HG03064 (cell line): ENCODE data around the gene NEMP1.
"Not testable (repeated sequence)": the region's sequence is repeated elsewhere in the genome, so short reads cannot be mapped to it uniquely, and the experiment has no call there.

Experiments
- ATAC-seq: cut with Tn5 transposase; IDR thresholded peaks from one replicate; pipeline ENCODE4 v1.9.1; 2021; ENCODE audit warnings: low read depth; ENCODE audit not compliant: unreplicated experiment

NEMP1 gene

DNA sequence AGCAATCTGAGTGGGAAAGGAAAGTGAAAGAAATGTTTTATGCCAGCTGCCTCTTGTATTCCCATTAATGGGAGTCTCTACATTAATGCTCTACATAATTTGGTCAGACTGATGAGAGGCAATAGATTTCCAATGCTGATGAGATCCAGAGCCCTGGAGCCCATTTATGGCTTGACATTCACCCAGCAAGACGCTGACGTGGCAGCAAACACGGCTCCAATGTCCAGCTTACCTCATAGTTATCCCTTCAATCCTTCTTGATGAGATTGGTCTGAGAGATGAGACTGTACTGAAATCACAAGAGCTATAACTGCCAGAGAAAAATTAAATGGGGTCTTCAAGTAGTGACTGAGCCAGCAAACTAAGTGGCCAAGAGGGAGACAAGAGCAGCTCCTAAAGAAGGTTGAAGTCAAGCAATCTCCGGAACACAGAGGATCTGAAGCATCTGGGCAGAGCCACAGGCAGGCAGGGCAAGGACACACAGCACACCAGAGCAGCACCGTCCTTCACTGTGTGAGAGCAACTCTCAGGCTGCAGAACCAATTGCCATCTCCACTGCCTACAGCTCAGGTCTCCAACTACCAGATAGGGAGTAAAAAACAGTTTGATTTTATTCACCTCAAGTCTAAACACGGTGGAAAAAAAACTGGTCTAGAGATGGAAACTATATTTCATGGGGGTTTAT lies 21.4 kb downstream of the NEMP1 start:
- no peak for ATAC-seq

GRCh38 chr12:57055824-57056223 lies 22.8 kb downstream of the NEMP1 start:
- ATAC-seq, result no peak

DNA sequence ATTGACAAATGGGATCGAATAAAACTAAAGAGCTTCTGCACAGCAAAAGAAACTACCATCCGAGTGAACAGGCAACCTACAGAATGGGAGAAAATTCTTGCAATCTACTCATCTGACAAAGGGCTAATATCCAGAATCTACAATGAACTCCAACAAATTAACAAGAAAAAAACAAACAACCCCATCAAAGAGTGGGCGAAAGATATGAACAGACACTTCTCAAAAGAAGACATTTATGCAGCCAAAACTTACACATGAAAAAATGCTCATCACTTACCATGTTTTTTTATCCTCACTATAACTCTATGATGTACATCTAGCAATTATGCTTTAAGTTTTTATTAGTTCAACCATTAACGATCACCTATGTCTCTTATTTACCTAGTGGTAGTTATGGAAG lies 24.7 kb downstream of the NEMP1 start:
- ATAC-seq, result not testable (repeated sequence)

DNA sequence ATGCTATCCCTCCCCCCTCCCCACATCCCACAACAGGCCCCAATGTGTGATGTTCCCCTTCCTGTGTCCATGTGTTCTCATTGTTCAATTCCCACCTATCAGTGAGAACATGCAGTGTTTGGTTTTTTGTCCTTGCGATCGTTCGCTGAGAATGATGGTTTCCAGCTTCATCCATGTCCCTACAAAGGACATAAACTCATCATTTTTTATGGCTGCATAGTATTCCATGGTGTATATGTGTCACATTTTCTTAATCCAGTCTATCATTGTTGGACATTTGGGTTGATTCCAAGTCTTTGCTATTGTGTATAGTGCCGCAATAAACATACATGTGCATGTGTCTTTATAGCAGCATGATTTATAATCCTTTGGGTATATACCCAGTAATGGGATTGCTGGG lies 25.4 kb downstream of the NEMP1 start:
- ATAC-seq, result not testable (repeated sequence)

- ATAC-seq, result no peak
Observed at GRCh38 chr12:57051011-57051410, 27.6 kb downstream of the NEMP1 start.

- ATAC-seq, result no peak
Observed at GRCh38 chr12:57049890-57050289, 28.7 kb downstream of the NEMP1 start, which contains the start of gene MYO1A. Gene MYO1A, minus strand, starts transcription at chr12:57050129. Its CDS starts 1,806 bp downstream, at chr12:57048323.

DNA sequence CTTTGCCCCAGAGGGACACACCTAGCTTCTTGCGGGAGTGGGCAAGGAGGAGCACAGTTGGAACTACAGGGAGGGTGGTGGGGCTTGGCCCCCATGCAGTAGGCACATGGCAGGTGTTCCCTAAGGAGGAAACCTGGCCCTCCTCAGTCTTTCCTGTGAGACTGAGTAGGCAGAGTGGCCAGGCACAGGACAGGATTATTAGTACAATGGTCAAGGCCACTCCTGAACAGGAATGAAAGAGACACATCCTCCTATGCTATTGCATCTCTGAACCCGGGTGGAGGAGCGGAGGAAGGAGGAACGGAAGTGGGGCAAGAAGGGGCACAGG lies 29.5 kb downstream of the NEMP1 start:
- ATAC-seq, result no peak

DNA sequence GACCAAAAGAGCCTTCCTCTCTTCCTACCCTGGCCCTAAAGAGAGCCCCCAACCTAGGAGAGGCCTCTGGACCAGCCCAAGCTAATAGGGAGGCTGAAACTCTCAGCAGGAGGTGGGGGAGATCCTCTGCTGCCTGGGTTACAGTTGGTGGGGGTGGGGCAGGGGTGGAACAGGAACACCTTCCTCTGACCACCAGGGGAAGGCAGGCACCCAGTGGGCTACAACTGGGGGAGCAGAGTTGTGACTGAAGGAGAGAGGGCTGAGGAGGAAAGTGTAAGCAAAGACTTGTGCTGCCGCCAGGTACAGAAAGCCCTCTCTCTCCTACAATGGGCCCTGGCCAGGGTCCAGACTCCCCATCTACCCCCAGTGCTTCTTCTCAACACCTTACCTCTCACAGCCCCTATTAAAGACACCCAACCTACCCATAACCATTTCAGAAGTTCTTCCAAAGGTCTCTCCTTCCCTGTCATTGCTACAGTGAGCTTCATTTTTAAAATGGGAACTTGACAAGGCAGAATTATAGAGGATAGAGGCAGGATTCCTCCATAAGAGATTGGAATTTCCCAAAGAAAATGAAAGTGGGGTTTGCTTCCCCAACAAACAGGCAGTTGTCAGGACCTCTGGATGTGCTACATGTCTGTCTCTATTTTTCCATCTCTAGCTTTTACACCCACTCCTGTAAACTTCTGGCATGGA lies 30.0 kb downstream of the NEMP1 start:
- no peak for ATAC-seq

DNA sequence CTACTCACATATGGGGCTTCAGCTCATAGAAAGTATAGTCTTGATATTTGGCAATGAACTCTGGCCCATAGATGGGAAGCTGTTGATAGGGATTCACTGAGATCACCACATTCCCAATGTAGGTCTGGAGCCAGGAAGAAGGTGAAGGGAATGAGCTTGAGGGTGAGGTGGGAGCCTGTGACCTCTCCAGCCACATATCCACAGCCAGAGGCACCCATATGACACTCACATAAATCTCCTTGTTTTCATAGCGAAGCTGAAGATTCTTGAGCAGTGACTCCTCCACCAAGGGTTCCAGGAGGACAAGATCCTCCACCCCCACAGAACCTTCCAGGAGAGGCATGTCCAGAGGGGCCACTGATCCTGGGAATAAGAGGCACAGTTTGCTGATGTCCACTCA lies 30.6 kb downstream of the NEMP1 start:
- ATAC-seq, result no peak

GRCh38 chr12:57046947-57047890 lies 31.4 kb downstream of the NEMP1 start:
- no peak for ATAC-seq

DNA sequence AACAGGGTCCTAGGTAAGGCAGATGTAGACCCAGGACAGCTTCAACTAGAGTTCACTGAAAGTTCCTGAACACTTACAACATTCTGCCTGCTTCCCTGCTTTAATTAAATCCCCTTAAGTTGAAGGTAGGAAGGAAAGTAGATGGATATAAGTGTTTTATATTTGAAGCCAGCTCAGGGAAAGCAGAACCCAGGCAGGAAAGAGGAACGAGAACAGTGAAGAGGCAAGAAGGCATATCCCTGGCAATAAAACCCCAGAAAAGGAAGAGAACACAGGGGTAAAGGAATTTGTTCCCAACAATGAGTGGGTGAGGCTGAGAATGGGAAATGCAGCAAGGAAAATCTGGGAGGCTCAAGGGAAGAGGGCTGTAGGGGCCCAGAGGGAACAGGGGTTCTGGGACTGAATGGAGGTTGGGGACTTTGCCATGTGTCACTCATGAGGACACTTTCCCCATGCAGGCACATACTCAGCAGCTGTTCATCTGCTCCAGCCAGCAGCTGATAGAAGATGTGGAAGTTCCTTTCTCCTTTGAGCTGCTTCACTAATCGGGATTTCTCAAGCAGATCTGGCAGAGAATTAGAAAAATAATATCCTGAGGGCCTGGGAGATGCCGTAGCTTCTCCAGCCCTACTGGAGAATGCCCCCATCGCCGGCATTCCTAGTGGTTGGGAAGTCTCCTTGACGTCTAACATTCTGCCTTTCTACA lies 32.4 kb downstream of the NEMP1 start:
- no peak for ATAC-seq

DNA sequence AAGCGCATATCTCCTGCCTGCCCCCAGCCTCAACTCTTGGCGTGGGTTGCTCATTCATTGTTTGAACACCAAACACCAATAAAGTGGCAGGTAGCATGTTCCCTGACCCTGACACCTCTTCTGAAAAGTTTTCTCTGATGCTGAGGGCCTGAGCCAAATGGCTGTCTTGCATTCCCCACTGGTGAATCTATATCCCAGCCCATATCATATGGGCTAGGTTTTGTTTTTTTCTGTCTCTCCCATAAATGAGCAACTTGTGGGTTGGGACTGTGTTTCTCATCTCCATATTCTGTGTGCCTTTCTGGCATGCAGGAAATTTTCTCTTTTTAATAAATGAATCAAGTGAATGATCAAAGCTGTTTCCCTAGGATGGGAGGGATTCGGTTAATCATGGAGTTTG lies 33.7 kb downstream of the NEMP1 start:
- ATAC-seq, result no peak

GRCh38 chr12:57044468-57044867 lies 34.1 kb downstream of the NEMP1 start:
- no peak for ATAC-seq

GRCh38 chr12:57042695-57043094 lies 35.9 kb downstream of the NEMP1 start:
- no peak for ATAC-seq

GRCh38 chr12:57040750-57041149 lies 37.8 kb downstream of the NEMP1 start:
- ATAC-seq, result no peak

- no peak for ATAC-seq
Observed at GRCh38 chr12:57040211-57040610, 38.4 kb downstream of the NEMP1 start.

DNA sequence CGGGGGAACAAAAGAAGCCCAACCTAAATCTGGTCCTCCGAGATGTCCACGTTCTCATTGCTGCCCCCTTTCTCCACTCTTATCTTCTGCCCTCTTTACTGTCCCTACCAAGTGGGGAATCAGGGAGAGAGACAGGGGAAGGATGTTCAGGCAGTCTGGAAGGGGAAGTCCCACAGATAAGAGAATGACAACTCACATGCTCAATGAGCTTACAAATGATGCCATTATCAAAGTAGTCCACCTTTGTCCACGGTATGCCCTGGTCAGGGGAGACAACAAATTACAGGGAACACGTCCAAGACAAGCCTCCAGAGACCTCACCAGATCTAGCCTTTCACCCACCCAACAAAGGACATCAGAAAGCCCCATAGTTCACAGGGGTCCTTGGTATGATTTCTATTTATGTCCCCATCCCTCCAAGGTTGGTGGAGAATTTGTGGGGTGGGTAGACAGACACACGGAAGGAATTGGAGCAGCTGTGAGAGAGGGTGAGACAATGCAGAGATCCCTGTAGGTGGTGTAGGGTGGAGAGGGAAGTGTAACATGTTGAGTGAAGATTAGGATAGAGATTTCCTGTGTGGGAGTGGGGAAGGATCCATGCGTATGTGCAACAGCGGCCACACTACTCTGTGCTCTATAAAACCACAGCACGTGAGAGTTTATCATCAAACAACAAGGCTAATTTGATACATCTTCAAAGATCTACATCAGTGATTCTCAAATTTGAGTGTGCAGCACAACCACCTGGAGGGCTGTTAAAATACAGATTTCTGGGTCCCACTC lies 39.4 kb downstream of the NEMP1 start:
- no peak for ATAC-seq

DNA sequence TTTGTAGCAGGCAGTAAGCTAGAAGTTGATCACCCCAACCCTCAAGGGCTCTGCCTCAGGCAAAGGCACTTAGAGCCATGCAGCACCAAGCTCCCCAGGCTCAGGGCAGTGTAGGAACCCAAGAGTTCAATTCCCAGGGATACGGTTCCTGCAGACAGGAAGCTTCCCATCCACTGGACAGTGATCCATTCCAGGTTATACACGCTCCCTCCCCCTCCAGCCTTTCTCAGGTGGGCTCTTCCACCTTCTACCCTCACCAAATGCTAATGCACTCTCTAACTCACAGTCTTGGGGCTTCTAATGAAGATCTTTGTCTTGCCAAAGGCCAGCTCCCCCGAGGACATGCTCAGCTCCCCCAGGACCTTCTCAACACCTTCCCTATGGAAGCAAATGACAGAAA lies 41.3 kb downstream of the NEMP1 start:
- ATAC-seq, result no peak

- no peak for ATAC-seq
Observed at GRCh38 chr12:57033431-57033830, 45.2 kb downstream of the NEMP1 start.

DNA sequence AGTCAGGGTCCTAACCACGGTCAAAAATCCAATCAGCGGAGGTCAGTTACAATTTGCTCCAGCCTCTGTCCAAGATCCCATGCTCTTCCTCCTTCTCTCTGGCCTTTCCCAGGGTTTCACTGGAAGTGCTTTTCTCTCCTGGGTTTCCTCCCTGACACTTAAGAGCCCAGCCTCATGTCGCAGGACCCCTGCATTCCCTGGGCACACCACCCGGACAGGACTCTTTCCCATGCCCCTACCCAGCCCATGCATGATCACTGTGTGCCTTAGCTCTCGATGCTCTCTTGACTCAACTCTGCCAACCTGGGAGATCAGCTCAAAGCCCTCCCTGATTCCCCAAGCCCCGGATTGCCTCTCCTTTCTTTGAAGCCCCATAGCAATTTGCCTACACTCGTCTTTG lies 46.8 kb downstream of the NEMP1 start:
- ATAC-seq, result no peak
